Endothelial cell of umbilical vein (primary cell): ENCODE data around the gene FNIP2. TPM values are rescaled to one million over a fixed set of nuclear protein-coding genes. Genes with fewer than 3 reads are reported as not detected.

Source experiments
- BruUV-seq: library from RNA; stranded (reverse); fragments of 400-500 nt; replicated peaks from 2 replicates; lab custom pipeline; 2021; lab: Mats Ljungman, UMichigan
- CTCF ChIA-PET: fragments of 300-600, 350-600 bp; sonication (Branson Sonifier 250); formaldehyde crosslinking; loops from one replicate; lab custom pipeline; 2021; ENCODE audit warnings: antibody characterized with exemption, inconsistent platforms; lab: Charles Lee
- POLR2A ChIA-PET: fragments of 300-600, 350-600 bp; sonication (Branson Sonifier 250); formaldehyde crosslinking; loops from one replicate; lab custom pipeline; 2021; ENCODE audit warnings: antibody characterized with exemption, inconsistent platforms; lab: Charles Lee
- DNase-seq: peaks from one replicate; pipeline ENCODE4 v3.0.0-alpha.2; 2011; ENCODE audit warnings: low read depth, low spot score
- FAIRE-seq: peaks from 2 replicates; lab custom pipeline; 2011; peaks lifted over from hg19 to GRCh38; lab: Jason Lieb, UNC
- H2AFZ ChIP-seq: 2 replicates; pipeline ENCODE4 v1.6.0; 2012; ENCODE audit warnings: low read depth, low read length, control low read depth, inconsistent platforms
- H3K27ac ChIP-seq: 2 replicates; pipeline ENCODE4 v1.5.1; 2011; ENCODE audit warnings: low read depth, mild to moderate bottlenecking, control low read depth, low read length, moderate library complexity; ENCODE audit not compliant: insufficient read depth
- H3K27me3 ChIP-seq, 2 experiments: 2 replicates each; pipeline versions ENCODE4 v1.6.0 to v1.6.1; 2011; ENCODE audit warnings: low read length in 2 of 2, mixed read lengths in 1 of 2; ENCODE audit not compliant: control insufficient read depth in 2 of 2, insufficient read depth in 2 of 2
- H3K36me3 ChIP-seq, 2 experiments: 2 replicates in 1 of 2; 3 replicates in 1 of 2; pipeline ENCODE4 v1.5.1; 2011; ENCODE audit warnings: low read length in 2 of 2, mild to moderate bottlenecking in 1 of 2, moderate library complexity in 1 of 2; ENCODE audit not compliant: control insufficient read depth in 2 of 2, insufficient read depth in 2 of 2; ENCODE audit errors: extremely low read depth in 1 of 2
- H3K4me1 ChIP-seq: 3 replicates; pipeline ENCODE4 v1.5.1; 2011; ENCODE audit warnings: mild to moderate bottlenecking, low read length; ENCODE audit not compliant: control insufficient read depth, insufficient read depth; ENCODE audit errors: extremely low read depth
- H3K4me2 ChIP-seq: 2 replicates; pipeline ENCODE4 v1.6.1; 2011; ENCODE audit warnings: low read length, control low read depth, mixed read lengths; ENCODE audit not compliant: insufficient read depth
- H3K4me3 ChIP-seq, 3 experiments: fragments of 200-600 bp in 1 of 3; sonication (generic), shearing (Covaris generic) in 1 of 3; replicated peaks in 1 of 3; 2 replicates each; pipeline ENCODE4 v1.5.1; 2011 to 2016; ENCODE audit warnings: control low read depth in 3 of 3, low read length in 3 of 3, mild to moderate bottlenecking in 2 of 3, inconsistent platforms in 1 of 3, low read depth in 1 of 3, moderate library complexity in 1 of 3; ENCODE audit not compliant: insufficient read depth in 1 of 3
- H3K79me2 ChIP-seq: 2 replicates; pipeline ENCODE4 v1.6.0; 2012; ENCODE audit warnings: low read length, inconsistent platforms; ENCODE audit not compliant: control insufficient read depth, insufficient read depth
- H3K9ac ChIP-seq: replicated peaks from 2 replicates; pipeline ENCODE3; 2011; ENCODE audit warnings: low read length, control low read depth; ENCODE audit not compliant: insufficient read depth; ENCODE audit errors: extremely low read depth
- H3K9me1 ChIP-seq: replicated peaks from 3 replicates; pipeline ENCODE4 v1.6.0; 2011; ENCODE audit warnings: mild to moderate bottlenecking, low read length; ENCODE audit not compliant: control insufficient read depth, insufficient read depth; ENCODE audit errors: extremely low read depth
- H3K9me3 ChIP-seq: replicated peaks from 2 replicates; pipeline ENCODE4 v1.5.1; 2012; ENCODE audit warnings: low read length, inconsistent platforms; ENCODE audit not compliant: control insufficient read depth, insufficient read depth
- H4K20me1 ChIP-seq: replicated peaks from 2 replicates; pipeline ENCODE3; 2011; ENCODE audit warnings: mild to moderate bottlenecking, low read length; ENCODE audit not compliant: control insufficient read depth, insufficient read depth; ENCODE audit errors: extremely low read depth
- POLR2A ChIP-seq: IDR thresholded peaks from 2 replicates; pipeline ENCODE4 v1.6.1; 2012; ENCODE audit warnings: low read depth, mild to moderate bottlenecking, control low read depth, low read length
- dilution Hi-C: fragments of 300-500 bp; cut with MboI; formaldehyde crosslinking; loops from one replicate; pipeline ENCODE4 v1.15.0; 2019; ENCODE audit warnings: low sequenced_read_pairs; ENCODE audit not compliant: extremely low pct_ligation_motif_present
- intact Hi-C: fragments of 100-400 bp; cut with micrococcal nuclease; formaldehyde crosslinking; loops from one replicate; pipeline ENCODE4 v1.10.0; 2022
- polyA plus RNA-seq, 4 experiments: library from polyadenylated mRNA; depleted of rRNA in 3 of 4; stranded (reverse) in 3 of 4; unstranded in 1 of 4; fragments of >200 nt; gene quantifications; 2 replicates each; pipeline versions ENCODE4 v1.2.1 to v1.2.3, GENCODE V29; 2011 to 2012; ENCODE audit warnings: missing spikeins in 1 of 4
- total RNA-seq: library from RNA; stranded (reverse); gene quantifications from 2 replicates; pipeline ENCODE4 v1.2.3, GENCODE V29; 2021
- TF ChIP-seq, protein P1 (sequence below): IDR thresholded peaks from 2 replicates; pipeline ENCODE4 v1.6.1; 2011; ENCODE audit not compliant: insufficient read depth, insufficient read length

Gene FNIP2
- total and polyA plus RNA-seq, 2 donors (not counting 3 experiments of a cell fraction or from before 2014, with no cell fraction given) = 4.5 to 14.4 TPM

DNA sequence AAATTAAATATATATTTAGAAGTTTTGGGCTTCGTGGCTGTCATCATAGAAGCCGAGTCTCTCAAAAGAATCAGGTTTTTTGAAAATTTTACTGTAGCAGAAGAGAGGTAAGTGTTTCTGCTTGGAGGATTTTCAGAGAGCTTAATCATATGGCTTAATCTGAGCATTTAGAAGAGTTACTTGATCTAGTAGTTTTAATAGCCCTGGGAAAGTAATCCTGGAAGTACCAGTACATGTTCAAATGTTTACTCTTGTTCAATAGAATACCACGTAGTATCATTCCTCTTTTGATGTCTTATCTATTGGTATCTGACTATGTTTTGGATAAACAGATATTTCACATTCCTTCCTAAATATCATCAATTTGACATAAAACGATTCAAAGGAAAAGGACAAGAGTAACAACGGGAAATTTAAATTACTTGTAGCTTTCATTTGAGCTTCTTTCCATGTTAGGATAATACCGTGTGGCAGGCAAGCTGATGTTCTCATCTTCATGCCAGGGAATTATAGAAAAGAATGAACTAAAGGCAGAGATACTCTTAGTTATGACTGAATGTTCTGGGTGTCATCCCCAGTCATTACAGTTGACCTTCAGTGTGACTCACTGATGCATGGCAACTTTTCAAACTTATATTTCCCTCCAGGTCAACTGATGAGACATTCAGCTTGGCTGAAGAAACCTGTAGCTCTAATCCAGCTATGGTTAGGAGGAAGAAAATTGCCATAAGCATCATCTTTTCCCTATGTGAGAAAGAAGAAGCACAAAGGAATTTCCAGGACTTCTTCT lies 89.8 kb downstream of the FNIP2 start:
- CTCF ChIA-PET = interaction anchor here (0.8 to 3.2 kb wide), 13 partner anchors 9 to 595 kb away, joined by 3 to 36 read pairs (median 4); no protein-coding TSS in a partner anchor

DNA sequence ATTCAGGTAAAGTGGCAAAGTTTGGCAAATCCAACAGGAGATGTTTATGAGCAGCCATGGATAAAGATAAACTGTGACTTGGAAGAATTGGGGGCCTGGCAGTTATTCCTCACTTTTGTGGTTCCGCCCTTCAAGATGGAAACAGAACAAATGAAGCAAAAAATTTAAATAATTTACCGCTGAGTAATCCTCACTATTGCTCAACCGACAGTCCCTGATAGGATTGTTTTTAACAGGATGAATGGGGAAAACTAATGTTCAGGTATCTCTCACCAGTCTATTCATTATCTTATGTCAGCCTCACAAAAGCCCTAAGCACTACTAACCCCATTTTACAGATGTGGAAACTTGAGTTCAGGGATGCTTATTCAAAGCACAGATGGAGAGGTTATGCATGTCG lies 90.8 kb downstream of the FNIP2 start:
- dilution Hi-C loops = no loop called here
- Histone ChIP-seq H3K9me3 (no peaks in the 10 kb centered on the region), H3K36me3 (peaks cover 0 to 2% of the 10 kb centered on the region in 2 experiments), H3K4me1 (no peaks in the 10 kb centered on the region), H2AFZ (no peak overlapping the region), H4K20me1 (no peaks in the 10 kb centered on the region), H3K27ac (no peak overlapping the region), H3K79me2 (no peaks in the 10 kb centered on the region), H3K9ac (no peak overlapping the region), H3K4me3 (no peak overlapping the region), H3K9me1 (no peaks in the 10 kb centered on the region), H3K4me2 (no peak overlapping the region), H3K27me3 (no peaks in the 10 kb centered on the region)
- DNase-seq (no peak), FAIRE-seq (no peak)
- TF ChIP-seq, protein P1, sequence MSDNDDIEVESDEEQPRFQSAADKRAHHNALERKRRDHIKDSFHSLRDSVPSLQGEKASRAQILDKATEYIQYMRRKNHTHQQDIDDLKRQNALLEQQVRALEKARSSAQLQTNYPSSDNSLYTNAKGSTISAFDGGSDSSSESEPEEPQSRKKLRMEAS = no peak
- no peak for TF ChIP-seq POLR2A
- intact Hi-C loops = no loop called here
- ChIA-PET CTCF (interaction anchor here (2.3 kb wide), 1 partner anchor 343 kb away, joined by 18 read pairs; no protein-coding TSS in a partner anchor), POLR2A (no interaction called here)
- BruUV-seq = no TSS peak

More for the DNA sequence above, 89.8 kb downstream of the FNIP2 start:
- no peaks in the 10 kb centered on the region for H3K9me1 ChIP-seq
- BruUV-seq = no TSS peak
- H3K36me3 ChIP-seq = peaks cover 0 to 2% of the 10 kb centered on the region in 2 experiments
- dilution Hi-C loops = no loop called here
- DNase-seq (no peak), FAIRE-seq (no peak)
- intact Hi-C loops = no loop called here
- no peak overlapping the region for H3K27ac ChIP-seq
- no peaks in the 10 kb centered on the region for H3K9me3 ChIP-seq
- TF ChIP-seq, protein P1 = no peak
- POLR2A ChIA-PET = no interaction called here
- no peaks in the 10 kb centered on the region for H4K20me1 ChIP-seq
- H3K79me2 ChIP-seq = no peaks in the 10 kb centered on the region
- no peaks in the 10 kb centered on the region for H3K27me3 ChIP-seq
- no peaks in the 10 kb centered on the region for H3K4me1 ChIP-seq
- no peak overlapping the region for H3K4me3 ChIP-seq
- H2AFZ ChIP-seq = no peak overlapping the region
- H3K9ac ChIP-seq = no peak overlapping the region
- H3K4me2 ChIP-seq = no peak overlapping the region
